Tibial artery (tissue), 4 donors: ENCODE data around the gene MANSC4.

Source experiments
- DNase-seq, 2 donors: peaks; one replicate each; pipeline ENCODE4 v3.0.0-alpha.2; 2019
- H3K27ac ChIP-seq, 2 donors: fragments of 200-600 bp; sonication (generic) in 1 of 2; 1 replicate in 1 of 2; 2 replicates in 1 of 2; pipeline ENCODE4 v1.5.1; 2018 to 2019; ENCODE audit warnings: mild to moderate bottlenecking in 1 of 2
- H3K27me3 ChIP-seq, 2 donors: fragments of 200-600 bp; sonication (generic) in 1 of 2; one replicate each; pipeline versions ENCODE4 v1.5.1 to v1.6.0; 2016 to 2019
- H3K36me3 ChIP-seq, 3 donors: fragments of 200-600 bp; sonication (generic) in 2 of 3; one replicate each; pipeline ENCODE4 v1.5.1; 2016 to 2019; ENCODE audit warnings: mild to moderate bottlenecking in 2 of 3
- H3K4me1 ChIP-seq, 4 donors: fragments of 200-600 bp; sonication (generic) in 2 of 4; 1 replicate in 3 of 4; 2 replicates in 1 of 4; pipeline ENCODE4 v1.5.1; 2016 to 2019
- H3K4me3 ChIP-seq, 2 donors: fragments of 200-600 bp; sonication (generic) in 1 of 2; 1 replicate in 1 of 2; 2 replicates in 1 of 2; pipeline ENCODE4 v1.5.1; 2018 to 2019; ENCODE audit warnings: mild to moderate bottlenecking in 2 of 2
- H3K9me3 ChIP-seq, 3 donors: fragments of 200-600 bp; sonication (generic) in 1 of 3; one replicate each; pipeline ENCODE4 v1.5.1; 2016 to 2019
- CTCF ChIP-seq, 2 experiments: fragments of 200-600 bp in 1 of 2; fragments of 450-650 bp in 1 of 2; IDR thresholded peaks; one replicate each; pipeline ENCODE4 v1.5.1; 2017 to 2019; ENCODE audit warnings: antibody characterized with exemption in 2 of 2, mild to moderate bottlenecking in 1 of 2, moderate library complexity in 1 of 2
- intact Hi-C: fragments of 100-400 bp; cut with DNase I; formaldehyde crosslinking; loops from one replicate; pipeline ENCODE4 v1.15.0; 2023; ENCODE audit warnings: low total_unique reads

MANSC4 gene

GRCh38 chr12:27780612-27781408, 774 bp upstream of the MANSC4 start:
- TF ChIP-seq CTCF (IDR thresholded peaks at IDR 0.05), result no peak
- DNase-seq, result peak; percentile 45 to 69
- H3K27ac ChIP-seq, result peak overlapping the region; percentile 89 to 94

GRCh38 chr12:27779416-27779919, 568 bp downstream of the MANSC4 start:
- Histone ChIP-seq H3K4me1 (peaks cover 0 to 45% (median 22%) of the 10 kb centered on the region in 4 donors), H3K9me3 (no peaks in the 10 kb centered on the region), H3K27ac (peak overlapping the region; percentile 89 to 94), H3K27me3 (no peaks in the 10 kb centered on the region), H3K36me3 (no peaks in the 10 kb centered on the region), H3K4me3 (peak overlapping the region; percentile 80 to 94)
- DNase-seq, result peak; percentile 31 to 69
- no peak for TF ChIP-seq CTCF (IDR thresholded peaks at IDR 0.05)
- intact Hi-C loops, result no loop called here

More at GRCh38 chr12:27780612-27781408, 774 bp upstream of the MANSC4 start:
- no peaks in the 10 kb centered on the region for H3K9me3 ChIP-seq
- H3K4me3 ChIP-seq, result peak overlapping the region; percentile 80 to 94
- intact Hi-C loops, result loop anchor here (2.0 kb wide), 1 partner anchor 70 kb away; the partner anchor contains the start of gene MRPS35
- no peaks in the 10 kb centered on the region for H3K36me3 ChIP-seq
- H3K27me3 ChIP-seq, result no peaks in the 10 kb centered on the region
- peaks cover 0 to 58% (median 26%) of the 10 kb centered on the region in 4 donors for H3K4me1 ChIP-seq

GRCh38 chr12:27778206-27778605, 1.8 kb downstream of the MANSC4 start:
- no peaks in the 10 kb centered on the region for H3K9me3 ChIP-seq
- peaks cover 0 to 34% (median 19%) of the 10 kb centered on the region in 4 donors for H3K4me1 ChIP-seq
- H3K27ac ChIP-seq, result no peak overlapping the region
- H3K27me3 ChIP-seq, result no peaks in the 10 kb centered on the region
- H3K36me3 ChIP-seq, result no peaks in the 10 kb centered on the region
- TF ChIP-seq CTCF (IDR thresholded peaks at IDR 0.05), result no peak
- intact Hi-C loops, result no loop called here
- DNase-seq, result no peak
- no peak overlapping the region for H3K4me3 ChIP-seq

GRCh38 chr12:27777141-27777540, 2.9 kb downstream of the MANSC4 start:
- no peaks in the 10 kb centered on the region for H3K27me3 ChIP-seq
- no peak for TF ChIP-seq CTCF (IDR thresholded peaks at IDR 0.05)
- H3K4me3 ChIP-seq, result no peak overlapping the region
- H3K27ac ChIP-seq, result no peak overlapping the region
- no peaks in the 10 kb centered on the region for H3K36me3 ChIP-seq
- intact Hi-C loops, result no loop called here
- DNase-seq, result no peak
- H3K4me1 ChIP-seq, result peaks cover 0 to 24% (median 12%) of the 10 kb centered on the region in 4 donors
- H3K9me3 ChIP-seq, result no peaks in the 10 kb centered on the region

GRCh38 chr12:27772328-27773049, 7.5 kb downstream of the MANSC4 start:
- intact Hi-C loops, result no loop called here
- no peak overlapping the region for H3K27ac ChIP-seq

More at GRCh38 chr12:27772328-27773049, 7.5 kb downstream of the MANSC4 start:
- Histone ChIP-seq H3K27me3 (no peaks in the 10 kb centered on the region), H3K4me3 (no peak overlapping the region), H3K36me3 (no peaks in the 10 kb centered on the region), H3K4me1 (no peaks in the 10 kb centered on the region), H3K9me3 (no peaks in the 10 kb centered on the region)
- no peak for TF ChIP-seq CTCF (IDR thresholded peaks at IDR 0.05)
- DNase-seq, result no peak
